ENCODE data around the gene IRF7. TPM values are rescaled to one million over a fixed set of nuclear protein-coding genes. Genes with fewer than 3 reads are reported as not detected.
A peak's percentile ranks its signal among the peaks of the same experiment; 100 is the strongest.

The IRF7 gene
- total and polyA plus RNA-seq, 2 experiments from 2014 or later, result 12.3 to 17.3 TPM

- TF ChIP-seq ZNF331 (CRISPR knock-in tag; IDR thresholded peaks at IDR 0.05; ENCODE audit: low read depth) (no peak), CTCF (conservative IDR thresholded peaks at IDR 0.05; ENCODE audit: low read depth in 2 of 2) (peak; percentile 16 to 55; a peak in 2 of 4 replicates)
- H3K9me3 Mint-ChIP-seq, result peaks cover 15% of the 10 kb centered on the region
- H3K4me3 Mint-ChIP-seq, result peak overlapping the region; percentile 66; the same call in 1 of the 3 replicates
- no peaks in the 10 kb centered on the region for H3K79me2 ChIP-seq (replicated peaks; ENCODE audit: insufficient read depth)
- ATAC-seq, result peak; percentile 21
- H4K20me1 ChIP-seq (replicated peaks; ENCODE audit: insufficient read depth), result no peaks in the 10 kb centered on the region
- H3K27me3 Mint-ChIP-seq (ENCODE audit: insufficient read depth, low read depth, poor library complexity), result peaks cover 29% of the 10 kb centered on the region
- no peaks in the 10 kb centered on the region for H3K36me3 ChIP-seq (ENCODE audit: insufficient read depth)
- H3K4me2 ChIP-seq, result no peak overlapping the region
- no peak overlapping the region for H3K27ac Mint-ChIP-seq
- H3K27ac ChIP-seq (ENCODE audit: low read depth), result no peak overlapping the region
- H3F3A ChIP-seq (replicated peaks; ENCODE audit: low read depth), result 0 out of 2 replicates have a peak, but pooled peaks cover 9% of the 10 kb centered on the region
- no peaks in the 10 kb centered on the region for H3K9me2 ChIP-seq (ENCODE audit: insufficient read depth)
- peaks cover 4% of the 10 kb centered on the region; the same call in 1 of the 2 replicates for H3K4me1 ChIP-seq (ENCODE audit: insufficient read depth)
- H3K36me3 Mint-ChIP-seq (ENCODE audit: low read depth), result peaks cover 3% of the 10 kb centered on the region; the same call in 1 of the 3 replicates
- no peak overlapping the region for H2AFZ ChIP-seq
- H3K27me3 ChIP-seq (ENCODE audit: insufficient read depth), result peaks cover 30% of the 10 kb centered on the region
- DNase-seq (ENCODE audit: low spot score), result no peak
- peaks cover 21% of the 10 kb centered on the region for H3K4me1 Mint-ChIP-seq
- H3K4me3 ChIP-seq, result no peak overlapping the region
Measured at GRCh38 chr11:629237-629583, 13.5 kb upstream of the IRF7 start.

- H3K4me1 ChIP-seq (ENCODE audit: insufficient read depth), result peaks cover 4% of the 10 kb centered on the region; the same call in 1 of the 2 replicates
- no peaks in the 10 kb centered on the region for H3K36me3 ChIP-seq (ENCODE audit: insufficient read depth)
- H4K20me1 ChIP-seq (replicated peaks; ENCODE audit: insufficient read depth), result no peaks in the 10 kb centered on the region
- peak overlapping the region; percentile 66 for H3K4me3 Mint-ChIP-seq
- peaks cover 28% of the 10 kb centered on the region for H3K27me3 ChIP-seq (ENCODE audit: insufficient read depth)
- H2AFZ ChIP-seq, result no peak overlapping the region
- no peak overlapping the region for H3K27ac ChIP-seq (ENCODE audit: low read depth)
- ATAC-seq (no peak), DNase-seq (ENCODE audit: low spot score) (no peak)
- H3K27ac Mint-ChIP-seq, result no peak overlapping the region
- no peak overlapping the region for H3K4me2 ChIP-seq
- no peaks in the 10 kb centered on the region for H3K79me2 ChIP-seq (replicated peaks; ENCODE audit: insufficient read depth)
- H3K9me3 Mint-ChIP-seq, result peaks cover 15% of the 10 kb centered on the region
- H3K36me3 Mint-ChIP-seq (ENCODE audit: low read depth), result peaks cover 3% of the 10 kb centered on the region; the same call in 1 of the 3 replicates
- H3K4me3 ChIP-seq, result no peak overlapping the region
- TF ChIP-seq CREB1 (CRISPR knock-in tag; IDR thresholded peaks at IDR 0.05; ENCODE audit: low read depth) (no peak), EZH2phosphoT487 (IDR thresholded peaks at IDR 0.05; ENCODE audit: unreplicated experiment) (no peak)
- peaks cover 33% of the 10 kb centered on the region for H3K27me3 Mint-ChIP-seq (ENCODE audit: insufficient read depth, low read depth, poor library complexity)
- H3F3A ChIP-seq (replicated peaks; ENCODE audit: low read depth), result 0 out of 2 replicates have a peak, but pooled peaks cover 9% of the 10 kb centered on the region
- peaks cover 21% of the 10 kb centered on the region for H3K4me1 Mint-ChIP-seq
- no peaks in the 10 kb centered on the region for H3K9me2 ChIP-seq (ENCODE audit: insufficient read depth)
Measured at GRCh38 chr11:628056-628455, 12.3 kb upstream of the IRF7 start.

GRCh38 chr11:627308-627576 is 11.5 kb upstream of the IRF7 start:
- Histone ChIP-seq H3K27ac (ENCODE audit: low read depth) (no peak overlapping the region), H4K20me1 (replicated peaks; ENCODE audit: insufficient read depth) (no peaks in the 10 kb centered on the region), H3F3A (replicated peaks; ENCODE audit: low read depth) (0 out of 2 replicates have a peak, but pooled peaks cover 9% of the 10 kb centered on the region), H3K4me1 (ENCODE audit: insufficient read depth) (peaks cover 4% of the 10 kb centered on the region; the same call in 1 of the 2 replicates), H3K9me2 (ENCODE audit: insufficient read depth) (no peaks in the 10 kb centered on the region), H3K27me3 (ENCODE audit: insufficient read depth) (peaks cover 24% of the 10 kb centered on the region), H3K4me2 (no peak overlapping the region), H3K4me3 (peak overlapping the region; percentile 35; the same call in 1 of the 2 replicates), H3K36me3 (ENCODE audit: insufficient read depth) (no peaks in the 10 kb centered on the region), H2AFZ (no peak overlapping the region), H3K79me2 (replicated peaks; ENCODE audit: insufficient read depth) (no peaks in the 10 kb centered on the region)
- H3K27ac Mint-ChIP-seq, result no peak overlapping the region
- DNase-seq (ENCODE audit: low spot score) (no peak), ATAC-seq (no peak)
- H3K4me1 Mint-ChIP-seq, result peaks cover 21% of the 10 kb centered on the region
- no peak for TF ChIP-seq EZH2phosphoT487 (IDR thresholded peaks at IDR 0.05; ENCODE audit: unreplicated experiment)
- TF ChIP-seq ETS1 (IDR thresholded peaks at IDR 0.05), result no peak
- no peak for TF ChIP-seq NANOG (IDR thresholded peaks at IDR 0.05; ENCODE audit: borderline replicate concordance)
- H3K9me3 Mint-ChIP-seq, result peaks cover 15% of the 10 kb centered on the region
- H3K27me3 Mint-ChIP-seq (ENCODE audit: insufficient read depth, low read depth, poor library complexity), result peaks cover 32% of the 10 kb centered on the region
- H3K36me3 Mint-ChIP-seq (ENCODE audit: low read depth), result peaks cover 3% of the 10 kb centered on the region; the same call in 1 of the 3 replicates
- H3K4me3 Mint-ChIP-seq, result peak overlapping the region; percentile 66; the same call in 2 of the 3 replicates
